ENCODE data around the gene ALCAM.

Gene ALCAM

GRCh38 chr3:105473521-105474223 lies 107.0 kb downstream of the ALCAM start:
- no peak overlapping the region for H3K9ac ChIP-seq (ENCODE audit: insufficient read length)
- H3K36me3 ChIP-seq (ENCODE audit: insufficient read depth, low read length), result no peaks in the 10 kb centered on the region; the same call in 1 of the 2 replicates
- H3K27ac ChIP-seq, result no peak overlapping the region
- TF ChIP-seq EZH2 (IDR thresholded peaks at IDR 0.05) (no peak), FOXP2 (optimal IDR thresholded peaks at IDR 0.05; ENCODE audit: control extremely low read depth, extremely low read length, insufficient read depth) (no peak), POLR2AphosphoS5 (IDR thresholded peaks at IDR 0.05; ENCODE audit: borderline replicate concordance, low read depth, low read length) (no peak)
- H3K4me3 ChIP-seq, result no peak overlapping the region
- DNase-seq (ENCODE audit: low read depth, low spot score), result no peak
- H3K9me3 ChIP-seq (ENCODE audit: low read depth, low read length), result peaks cover 4% of the 10 kb centered on the region; the same call in 1 of the 2 replicates

- Histone ChIP-seq H3K36me3 (ENCODE audit: insufficient read depth, low read length) (no peaks in the 10 kb centered on the region), H3K9ac (ENCODE audit: insufficient read length) (no peak overlapping the region), H3K4me3 (no peak overlapping the region), H3K9me3 (ENCODE audit: low read depth, low read length) (peaks cover 4% of the 10 kb centered on the region; the same call in 1 of the 2 replicates), H3K27ac (no peak overlapping the region)
- DNase-seq (ENCODE audit: low read depth, low spot score), result no peak
- TF ChIP-seq FOXP2 (optimal IDR thresholded peaks at IDR 0.05; ENCODE audit: control extremely low read depth, extremely low read length, insufficient read depth), result no peak
- no peak for TF ChIP-seq EZH2 (IDR thresholded peaks at IDR 0.05)
- no peak for TF ChIP-seq POLR2AphosphoS5 (IDR thresholded peaks at IDR 0.05; ENCODE audit: borderline replicate concordance, low read depth, low read length)
Measured at GRCh38 chr3:105480768-105481167, 114.1 kb downstream of the ALCAM start.

- H3K27ac ChIP-seq, result no peak overlapping the region
- TF ChIP-seq FOXP2 (optimal IDR thresholded peaks at IDR 0.05; ENCODE audit: control extremely low read depth, extremely low read length, insufficient read depth) (no peak), EZH2 (IDR thresholded peaks at IDR 0.05) (no peak), POLR2AphosphoS5 (IDR thresholded peaks at IDR 0.05; ENCODE audit: borderline replicate concordance, low read depth, low read length) (no peak)
- no peak overlapping the region for H3K9ac ChIP-seq (ENCODE audit: insufficient read length)
- no peak for DNase-seq (ENCODE audit: low read depth, low spot score)
- H3K4me3 ChIP-seq, result no peak overlapping the region
- no peaks in the 10 kb centered on the region for H3K36me3 ChIP-seq (ENCODE audit: insufficient read depth, low read length)
- 0 out of 2 replicates have a peak, but pooled peaks cover 5% of the 10 kb centered on the region for H3K9me3 ChIP-seq (ENCODE audit: low read depth, low read length)
Measured at GRCh38 chr3:105483476-105483875, 116.8 kb downstream of the ALCAM start.

- Histone ChIP-seq H3K9ac (ENCODE audit: insufficient read length) (no peak overlapping the region), H3K9me3 (ENCODE audit: low read depth, low read length) (0 out of 2 replicates have a peak, but pooled peaks cover 8% of the 10 kb centered on the region), H3K27ac (no peak overlapping the region), H3K36me3 (ENCODE audit: insufficient read depth, low read length) (peaks cover 14% of the 10 kb centered on the region), H3K4me3 (no peak overlapping the region)
- no peak for DNase-seq (ENCODE audit: low read depth, low spot score)
- TF ChIP-seq EZH2 (IDR thresholded peaks at IDR 0.05) (no peak), POLR2AphosphoS5 (IDR thresholded peaks at IDR 0.05; ENCODE audit: borderline replicate concordance, low read depth, low read length) (no peak), FOXP2 (optimal IDR thresholded peaks at IDR 0.05; ENCODE audit: control extremely low read depth, extremely low read length, insufficient read depth) (no peak)
Measured at GRCh38 chr3:105490045-105490444, 123.3 kb downstream of the ALCAM start.

- Histone ChIP-seq H3K36me3 (ENCODE audit: insufficient read depth, low read length) (peaks cover 14% of the 10 kb centered on the region), H3K9ac (ENCODE audit: insufficient read length) (no peak overlapping the region), H3K27ac (no peak overlapping the region), H3K4me3 (no peak overlapping the region), H3K9me3 (ENCODE audit: low read depth, low read length) (peaks cover 5% of the 10 kb centered on the region; the same call in 1 of the 2 replicates)
- DNase-seq (ENCODE audit: low read depth, low spot score), result no peak
- TF ChIP-seq POLR2AphosphoS5 (IDR thresholded peaks at IDR 0.05; ENCODE audit: borderline replicate concordance, low read depth, low read length) (no peak), FOXP2 (optimal IDR thresholded peaks at IDR 0.05; ENCODE audit: control extremely low read depth, extremely low read length, insufficient read depth) (no peak), EZH2 (IDR thresholded peaks at IDR 0.05) (no peak)
Measured at GRCh38 chr3:105493305-105493892, 126.7 kb downstream of the ALCAM start.

GRCh38 chr3:105495021-105495420 lies 128.3 kb downstream of the ALCAM start:
- TF ChIP-seq FOXP2 (optimal IDR thresholded peaks at IDR 0.05; ENCODE audit: control extremely low read depth, extremely low read length, insufficient read depth) (no peak), EZH2 (IDR thresholded peaks at IDR 0.05) (no peak), POLR2AphosphoS5 (IDR thresholded peaks at IDR 0.05; ENCODE audit: borderline replicate concordance, low read depth, low read length) (no peak)
- no peak for DNase-seq (ENCODE audit: low read depth, low spot score)
- Histone ChIP-seq H3K9ac (ENCODE audit: insufficient read length) (no peak overlapping the region), H3K4me3 (no peak overlapping the region), H3K36me3 (ENCODE audit: insufficient read depth, low read length) (peaks cover 10% of the 10 kb centered on the region), H3K27ac (no peak overlapping the region), H3K9me3 (ENCODE audit: low read depth, low read length) (peaks cover 2% of the 10 kb centered on the region; the same call in 1 of the 2 replicates)

GRCh38 chr3:105496343-105496742 lies 129.6 kb downstream of the ALCAM start:
- no peak overlapping the region for H3K27ac ChIP-seq
- H3K9ac ChIP-seq (ENCODE audit: insufficient read length), result no peak overlapping the region
- no peaks in the 10 kb centered on the region; the same call in 1 of the 2 replicates for H3K36me3 ChIP-seq (ENCODE audit: insufficient read depth, low read length)
- no peak overlapping the region for H3K4me3 ChIP-seq
- TF ChIP-seq FOXP2 (optimal IDR thresholded peaks at IDR 0.05; ENCODE audit: control extremely low read depth, extremely low read length, insufficient read depth), result no peak
- no peak for TF ChIP-seq POLR2AphosphoS5 (IDR thresholded peaks at IDR 0.05; ENCODE audit: borderline replicate concordance, low read depth, low read length)
- no peak for TF ChIP-seq EZH2 (IDR thresholded peaks at IDR 0.05)
- H3K9me3 ChIP-seq (ENCODE audit: low read depth, low read length), result peaks cover 2% of the 10 kb centered on the region; the same call in 1 of the 2 replicates
- DNase-seq (ENCODE audit: low read depth, low spot score), result no peak

GRCh38 chr3:105497386-105497785 lies 130.7 kb downstream of the ALCAM start:
- H3K27ac ChIP-seq, result no peak overlapping the region
- no peak overlapping the region for H3K9ac ChIP-seq (ENCODE audit: insufficient read length)
- no peaks in the 10 kb centered on the region; the same call in 1 of the 2 replicates for H3K36me3 ChIP-seq (ENCODE audit: insufficient read depth, low read length)
- H3K4me3 ChIP-seq, result no peak overlapping the region
- H3K9me3 ChIP-seq (ENCODE audit: low read depth, low read length), result peaks cover 2% of the 10 kb centered on the region; the same call in 1 of the 2 replicates
- no peak for DNase-seq (ENCODE audit: low read depth, low spot score)
- TF ChIP-seq EZH2 (IDR thresholded peaks at IDR 0.05), result no peak
- TF ChIP-seq POLR2AphosphoS5 (IDR thresholded peaks at IDR 0.05; ENCODE audit: borderline replicate concordance, low read depth, low read length), result no peak
- TF ChIP-seq FOXP2 (optimal IDR thresholded peaks at IDR 0.05; ENCODE audit: control extremely low read depth, extremely low read length, insufficient read depth), result no peak

All from SK-N-MC (cell line).